SW 1271 (cell line): ENCODE data around the gene COX19.
"Not testable (repeated sequence)": the region's sequence is repeated elsewhere in the genome, so short reads cannot be mapped to it uniquely, and the experiment has no call there.

Source experiments
- DNase-seq, 2 experiments: peaks; one replicate each; lab custom pipeline; 2025; lab: John Stamatoyannopoulos, UW

COX19 gene

GRCh38 chr7:924541-925231 is 50.7 kb downstream of the COX19 start:
- DNase-seq, result no peak

DNA sequence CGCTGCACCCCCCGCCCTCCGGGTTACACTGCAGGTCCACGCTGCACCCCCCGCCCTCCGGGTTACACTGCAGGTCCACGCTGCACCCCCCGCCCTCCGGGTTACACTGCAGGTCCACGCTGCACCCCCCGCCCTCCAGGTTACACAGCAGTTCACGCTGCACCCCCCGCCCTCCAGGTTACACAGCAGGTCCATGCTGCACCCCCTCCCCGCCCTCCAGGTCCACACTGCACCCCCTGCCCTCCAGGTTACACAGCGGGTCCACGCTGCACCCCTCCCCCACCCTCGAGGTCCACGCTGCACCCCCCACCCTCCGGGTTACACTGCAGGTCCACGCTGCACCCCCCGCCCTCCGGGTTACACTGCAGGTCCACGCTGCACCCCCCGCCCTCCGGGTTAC is 51.3 kb downstream of the COX19 start:
- DNase-seq, result not testable (repeated sequence)

DNA sequence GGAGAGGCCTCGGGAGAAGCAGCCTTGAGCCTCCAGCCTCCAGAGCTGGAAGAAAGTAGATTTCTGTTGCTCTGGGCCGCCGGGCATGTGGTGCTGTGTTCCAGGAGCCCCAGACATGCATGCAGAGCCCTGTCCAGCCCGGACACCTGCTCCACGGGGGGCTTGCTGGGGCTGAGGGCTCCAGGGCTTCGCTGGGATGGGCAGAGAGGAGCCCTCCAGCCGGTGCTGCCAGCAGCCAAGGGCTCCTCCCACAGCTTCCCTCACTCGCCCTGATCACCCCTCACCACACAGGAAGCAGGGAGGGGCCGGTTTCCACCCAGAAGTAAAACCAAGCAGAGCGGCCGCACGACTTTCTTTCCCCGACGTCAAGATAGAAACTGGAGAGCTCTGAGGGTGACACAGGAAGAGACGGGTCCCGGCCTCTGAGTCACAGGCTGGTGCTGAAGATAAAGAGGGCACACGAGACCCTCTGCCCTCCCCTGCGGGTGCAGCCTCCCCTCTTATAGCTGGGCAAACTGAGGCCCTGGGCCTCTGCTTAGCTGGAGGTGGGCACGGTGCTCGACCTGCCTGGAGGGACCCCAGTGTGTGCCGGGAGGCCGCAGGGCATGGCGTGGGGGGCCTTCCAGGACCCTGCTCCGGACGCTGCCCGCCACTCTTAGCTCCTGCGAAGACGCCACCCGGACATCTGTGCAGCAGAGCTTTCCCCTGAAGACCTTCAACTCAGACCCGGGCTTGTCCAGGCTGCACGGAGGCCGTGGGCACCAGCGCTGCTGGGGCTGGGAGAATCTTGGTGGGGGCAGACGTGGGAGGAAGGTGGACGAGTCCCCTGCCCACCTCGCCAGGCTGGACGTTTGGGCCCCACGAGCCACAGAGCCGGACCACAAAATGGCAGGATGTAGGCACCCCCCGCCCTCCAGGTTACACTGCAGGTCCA is 52.0 kb downstream of the COX19 start:
- DNase-seq, result no peak

DNA sequence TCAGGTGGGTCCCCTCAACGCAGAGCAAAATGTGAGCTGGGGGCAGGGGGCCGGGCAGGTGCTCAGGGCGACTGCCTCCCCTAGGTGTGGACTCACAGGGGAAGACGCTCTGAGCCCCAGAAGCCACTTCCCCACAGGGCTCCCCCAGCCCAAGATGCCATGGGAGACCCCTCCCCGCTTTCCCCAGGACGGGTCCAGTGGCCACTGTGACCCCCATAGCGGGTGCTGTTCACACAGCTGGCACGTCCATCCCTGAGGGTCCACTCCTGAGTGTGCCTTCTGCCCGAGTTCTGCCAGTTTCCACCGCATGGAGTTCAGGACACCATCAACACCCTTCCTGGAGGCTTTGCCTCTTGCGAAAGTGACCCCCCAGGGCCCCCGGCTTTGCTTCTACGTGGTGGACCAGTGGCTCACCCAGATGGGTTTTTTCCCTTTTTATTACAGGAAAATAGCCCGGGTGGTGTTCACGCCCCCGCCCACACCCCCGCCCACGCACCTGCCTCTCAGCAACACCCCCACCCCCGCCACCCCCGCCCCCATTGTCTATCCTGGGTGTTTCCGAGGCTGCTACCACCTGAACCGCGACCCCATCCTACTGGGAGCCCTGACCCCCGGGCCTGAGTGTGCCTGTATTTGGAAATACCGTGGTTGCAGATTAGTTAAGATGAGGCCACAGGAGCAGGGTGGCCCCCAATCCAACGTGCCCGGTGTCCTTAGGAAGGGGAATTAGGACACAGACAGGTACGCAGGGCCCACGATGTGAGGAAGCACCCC is 52.8 kb downstream of the COX19 start:
- no peak for DNase-seq

DNA sequence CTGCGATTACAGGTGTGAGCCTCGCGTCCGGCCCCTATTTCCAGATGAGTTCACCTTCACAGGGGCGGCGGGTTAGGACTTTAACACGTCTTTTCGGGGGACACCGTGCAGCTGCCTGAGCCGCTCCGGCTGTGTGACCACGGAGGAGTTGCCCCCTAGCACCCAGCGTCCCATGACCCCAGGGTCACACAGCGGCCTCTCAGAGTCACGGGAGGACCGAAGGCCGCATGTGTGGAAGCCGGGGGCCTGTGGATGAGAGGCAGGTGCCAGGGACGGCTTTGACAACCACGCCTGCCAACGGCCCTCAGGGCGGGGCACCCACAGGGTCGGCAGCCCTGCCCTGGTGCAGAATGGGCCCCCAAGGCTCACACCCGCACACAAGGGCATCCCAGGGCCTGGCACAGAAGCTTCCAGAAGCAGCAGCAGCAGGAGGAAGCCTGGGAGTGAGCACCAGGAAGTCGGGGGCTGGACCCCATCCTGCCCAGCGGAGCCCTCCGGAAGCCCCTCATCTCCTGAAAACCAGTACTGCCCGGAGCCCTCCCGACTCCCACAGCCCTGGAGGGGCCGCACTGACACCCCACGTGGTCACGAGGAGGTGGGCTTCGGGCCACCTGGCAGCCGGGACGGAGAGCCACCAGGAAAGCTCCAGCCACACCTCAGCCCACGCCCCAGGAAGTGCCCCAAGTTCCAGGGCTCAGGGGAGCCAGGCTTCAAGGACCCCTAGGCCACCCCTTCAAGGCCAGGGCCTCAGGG is 53.6 kb downstream of the COX19 start:
- no peak for DNase-seq

GRCh38 chr7:921071-921461 is 54.3 kb downstream of the COX19 start:
- DNase-seq, result no peak

DNA sequence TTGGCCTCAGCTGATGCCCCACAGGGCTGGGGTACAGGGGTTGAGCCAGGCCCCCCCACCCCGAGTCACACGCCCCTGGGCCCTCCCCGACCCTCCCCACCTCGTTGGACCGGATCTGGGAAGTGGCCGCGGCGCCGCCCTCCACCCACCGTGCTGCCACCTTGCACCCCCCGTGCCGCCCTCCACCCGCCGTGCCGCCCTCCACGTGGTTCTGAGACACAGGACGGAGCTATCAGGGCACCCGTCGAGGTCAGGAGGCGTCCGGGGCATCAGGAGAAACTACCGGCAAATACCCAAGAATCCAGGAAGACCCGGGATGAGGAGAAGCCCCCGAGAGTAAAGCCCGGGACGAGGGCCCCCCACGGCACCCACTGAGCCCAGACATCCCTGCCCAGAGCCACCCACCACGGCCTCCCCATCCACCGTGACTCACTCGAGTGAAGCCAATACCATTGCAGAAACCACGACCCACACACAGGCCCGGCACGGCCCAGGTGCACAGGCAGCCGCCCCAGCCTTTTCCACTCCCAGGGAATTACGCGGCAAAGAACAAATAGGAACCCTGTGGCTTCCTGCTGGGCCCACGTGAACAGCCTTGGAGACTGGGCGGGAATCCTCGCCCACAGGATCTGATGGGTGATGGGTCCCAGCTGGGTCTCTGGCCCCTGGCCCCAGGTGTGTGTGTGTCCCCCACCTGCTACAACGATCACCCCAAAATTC is 54.8 kb downstream of the COX19 start:
- no peak for DNase-seq

- DNase-seq, result no peak
Observed at GRCh38 chr7:919924-920341, 55.4 kb downstream of the COX19 start.

DNA sequence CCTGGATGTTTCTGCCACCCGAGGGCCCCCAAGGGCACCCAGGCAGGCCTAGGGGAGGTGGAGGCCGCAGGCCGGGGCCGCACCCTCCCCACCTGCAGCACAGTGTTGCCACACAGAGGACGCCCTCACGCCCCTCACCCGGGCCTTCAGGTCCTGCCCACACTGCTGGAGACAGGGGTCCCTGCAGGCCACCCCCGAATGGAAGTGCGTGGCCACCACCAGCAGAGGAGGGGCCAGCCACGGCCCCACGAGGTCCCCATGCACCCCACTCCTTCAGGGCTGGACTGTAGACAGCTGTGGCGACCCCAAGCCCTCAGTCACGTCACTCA is 56.3 kb downstream of the COX19 start:
- DNase-seq, result no peak

DNA sequence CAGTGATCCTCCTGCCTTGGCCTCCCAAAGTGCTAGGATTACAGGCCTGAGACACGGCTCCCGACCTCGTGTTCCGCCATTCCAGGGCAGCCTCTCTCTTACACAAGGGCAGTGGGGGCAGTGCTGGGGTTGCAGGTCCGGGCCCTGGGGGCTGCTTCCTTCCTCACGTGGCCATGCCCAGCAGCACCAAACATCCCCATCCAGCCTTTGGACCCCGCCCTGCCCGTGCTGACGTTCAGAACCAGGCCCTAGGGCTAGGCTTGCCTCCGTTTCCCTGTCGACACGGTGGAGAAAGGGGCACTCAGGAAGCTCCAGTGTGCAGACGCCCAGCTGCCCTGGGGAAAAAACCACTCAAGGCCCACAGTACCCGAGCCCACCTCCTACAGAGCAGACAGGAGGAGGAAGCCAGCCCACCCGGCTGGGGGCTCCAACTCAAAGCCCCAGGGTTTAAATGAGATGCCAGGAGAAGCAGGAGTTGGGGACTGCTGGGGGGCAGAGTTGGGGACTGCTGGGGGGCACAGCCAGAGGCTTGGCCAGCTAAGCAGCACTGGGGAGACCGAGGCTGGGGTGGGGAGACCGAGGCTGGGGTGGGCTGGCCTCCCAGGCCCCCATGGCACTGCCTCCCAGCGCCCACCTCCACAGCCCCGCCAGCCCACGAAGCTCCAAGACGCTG is 56.8 kb downstream of the COX19 start:
- DNase-seq, result no peak

GRCh38 chr7:918118-918425 is 57.3 kb downstream of the COX19 start:
- DNase-seq, result no peak

DNA sequence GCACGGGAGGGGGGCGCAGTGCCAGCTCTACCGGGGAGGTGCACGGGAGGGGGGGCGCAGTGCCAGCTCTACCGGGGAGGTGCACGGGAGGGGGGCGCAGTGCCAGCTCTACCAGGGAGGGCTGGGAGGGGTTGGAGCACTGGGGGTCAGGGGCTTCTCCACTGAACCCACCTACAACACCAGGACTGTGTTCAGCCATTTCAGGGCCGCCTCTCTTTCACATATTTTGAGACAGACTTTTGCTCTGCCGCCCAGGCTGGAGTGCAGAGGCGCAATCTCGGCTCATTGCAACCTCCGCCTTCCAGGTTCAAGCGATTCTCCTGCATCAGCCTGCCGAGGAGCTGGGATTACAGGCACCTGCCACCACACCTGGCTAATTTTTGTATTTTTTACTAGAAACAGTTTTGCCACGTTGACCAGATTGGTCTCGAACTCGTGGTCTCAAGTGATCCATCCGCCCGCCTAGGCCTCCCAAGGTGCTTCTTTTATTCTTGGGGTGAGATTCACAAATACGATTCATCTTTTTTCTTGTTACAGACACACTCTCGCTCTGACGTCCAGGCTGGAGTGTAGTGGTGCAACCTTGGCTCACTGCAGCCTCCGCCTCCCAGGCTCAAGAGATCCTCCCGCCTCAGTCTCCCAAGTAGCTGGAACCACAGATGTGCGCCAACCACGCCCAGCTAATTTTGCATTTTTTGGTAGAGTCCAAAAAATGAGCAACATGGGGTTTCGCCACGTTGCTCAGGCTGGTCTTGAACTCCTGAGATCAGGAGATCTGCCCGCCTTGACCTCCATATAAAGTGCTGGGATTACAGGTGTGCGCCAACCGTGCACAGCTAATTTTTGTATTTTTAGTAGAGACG is 57.9 kb downstream of the COX19 start:
- DNase-seq, result no peak

- no peak for DNase-seq
Observed at GRCh38 chr7:916291-916941, 58.9 kb downstream of the COX19 start.
